ENCODE results near the gene MELTF.
A peak's percentile ranks its signal among the peaks of the same experiment; 100 is the strongest.

The MELTF gene

DNA sequence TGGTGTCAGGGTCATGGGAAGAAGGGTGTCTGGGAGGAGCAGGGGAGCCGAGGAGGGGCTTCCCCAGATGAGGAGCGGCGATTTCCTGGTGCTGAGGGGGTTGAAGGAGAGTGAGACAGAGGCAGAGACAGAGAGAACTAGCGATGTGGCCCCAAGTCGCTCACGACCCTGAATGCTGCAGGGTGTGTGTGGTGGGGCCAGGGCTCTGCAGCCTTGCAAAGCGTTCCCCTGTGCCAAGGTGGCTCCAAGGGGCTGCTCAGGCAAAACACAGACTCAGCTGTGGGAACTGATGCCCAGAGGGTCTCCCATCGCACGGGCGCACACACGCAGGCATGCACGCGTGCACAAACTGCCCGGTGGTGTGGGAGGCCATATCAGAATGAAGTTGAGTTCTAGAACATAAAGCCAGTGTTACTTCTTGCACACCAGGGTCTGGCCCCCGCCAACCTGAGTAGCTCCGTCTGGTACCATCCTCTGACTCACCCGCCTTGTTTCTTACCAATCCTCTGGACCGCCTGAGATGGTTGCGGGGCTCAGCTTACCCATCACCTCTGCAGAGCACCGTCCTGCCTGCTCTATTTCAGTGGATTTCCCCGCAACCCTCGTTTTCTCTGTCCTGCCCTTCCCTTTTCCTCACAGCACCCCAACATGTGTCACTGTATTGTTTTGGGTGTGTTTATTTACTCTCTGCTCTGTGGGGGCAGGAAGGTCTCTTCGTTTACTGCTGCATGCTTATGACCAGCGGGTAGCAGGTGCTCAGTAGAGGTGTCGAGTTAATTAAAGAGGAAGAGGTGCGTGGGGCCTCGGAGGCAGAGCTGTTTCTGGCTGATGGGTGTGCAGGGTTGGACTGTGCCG is 4.5 kb downstream of the MELTF start:
- peak; percentile 12 for DNase-seq (ENCODE audit: low spot score)
- TF ChIP-seq, protein P1, sequence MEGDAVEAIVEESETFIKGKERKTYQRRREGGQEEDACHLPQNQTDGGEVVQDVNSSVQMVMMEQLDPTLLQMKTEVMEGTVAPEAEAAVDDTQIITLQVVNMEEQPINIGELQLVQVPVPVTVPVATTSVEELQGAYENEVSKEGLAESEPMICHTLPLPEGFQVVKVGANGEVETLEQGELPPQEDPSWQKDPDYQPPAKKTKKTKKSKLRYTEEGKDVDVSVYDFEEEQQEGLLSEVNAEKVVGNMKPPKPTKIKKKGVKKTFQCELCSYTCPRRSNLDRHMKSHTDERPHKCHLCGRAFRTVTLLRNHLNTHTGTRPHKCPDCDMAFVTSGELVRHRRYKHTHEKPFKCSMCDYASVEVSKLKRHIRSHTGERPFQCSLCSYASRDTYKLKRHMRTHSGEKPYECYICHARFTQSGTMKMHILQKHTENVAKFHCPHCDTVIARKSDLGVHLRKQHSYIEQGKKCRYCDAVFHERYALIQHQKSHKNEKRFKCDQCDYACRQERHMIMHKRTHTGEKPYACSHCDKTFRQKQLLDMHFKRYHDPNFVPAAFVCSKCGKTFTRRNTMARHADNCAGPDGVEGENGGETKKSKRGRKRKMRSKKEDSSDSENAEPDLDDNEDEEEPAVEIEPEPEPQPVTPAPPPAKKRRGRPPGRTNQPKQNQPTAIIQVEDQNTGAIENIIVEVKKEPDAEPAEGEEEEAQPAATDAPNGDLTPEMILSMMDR (IDR thresholded peaks at IDR 0.05; ENCODE audit: extremely low read depth, missing control alignments): no peak

DNA sequence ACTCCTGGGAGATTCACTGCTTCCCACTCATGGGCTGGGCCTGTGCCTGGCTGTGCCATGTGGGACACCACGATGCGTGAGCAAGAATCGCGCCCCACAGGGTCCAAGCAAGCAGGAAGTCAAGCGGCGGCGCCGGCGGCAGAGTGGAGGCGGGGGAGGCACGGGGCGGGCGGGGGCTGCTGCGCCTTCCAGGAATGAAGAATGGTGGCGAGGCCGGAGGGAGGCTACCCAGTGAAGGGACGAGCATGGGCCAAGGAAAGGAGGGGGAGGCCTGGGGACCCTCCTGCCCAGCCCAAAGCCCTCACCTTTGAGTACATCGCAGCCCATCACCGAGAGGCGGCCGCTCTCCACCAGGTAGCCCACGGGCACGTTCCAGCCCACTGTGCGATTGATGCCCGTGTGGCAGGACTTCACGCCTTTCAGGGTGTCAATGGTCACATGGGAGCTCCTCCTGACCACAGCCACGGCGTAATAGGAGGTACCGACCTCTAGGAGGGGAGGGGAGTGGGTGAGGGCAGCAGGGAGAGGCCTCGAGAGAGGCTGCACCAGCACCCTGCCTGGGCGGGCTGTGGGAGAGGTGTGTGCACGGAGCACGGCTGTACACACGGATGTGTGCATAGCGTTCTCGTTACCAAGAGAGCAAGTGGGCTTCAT is 5.5 kb downstream of the MELTF start:
- peak; percentile 27 for DNase-seq (ENCODE audit: low spot score)

DNA sequence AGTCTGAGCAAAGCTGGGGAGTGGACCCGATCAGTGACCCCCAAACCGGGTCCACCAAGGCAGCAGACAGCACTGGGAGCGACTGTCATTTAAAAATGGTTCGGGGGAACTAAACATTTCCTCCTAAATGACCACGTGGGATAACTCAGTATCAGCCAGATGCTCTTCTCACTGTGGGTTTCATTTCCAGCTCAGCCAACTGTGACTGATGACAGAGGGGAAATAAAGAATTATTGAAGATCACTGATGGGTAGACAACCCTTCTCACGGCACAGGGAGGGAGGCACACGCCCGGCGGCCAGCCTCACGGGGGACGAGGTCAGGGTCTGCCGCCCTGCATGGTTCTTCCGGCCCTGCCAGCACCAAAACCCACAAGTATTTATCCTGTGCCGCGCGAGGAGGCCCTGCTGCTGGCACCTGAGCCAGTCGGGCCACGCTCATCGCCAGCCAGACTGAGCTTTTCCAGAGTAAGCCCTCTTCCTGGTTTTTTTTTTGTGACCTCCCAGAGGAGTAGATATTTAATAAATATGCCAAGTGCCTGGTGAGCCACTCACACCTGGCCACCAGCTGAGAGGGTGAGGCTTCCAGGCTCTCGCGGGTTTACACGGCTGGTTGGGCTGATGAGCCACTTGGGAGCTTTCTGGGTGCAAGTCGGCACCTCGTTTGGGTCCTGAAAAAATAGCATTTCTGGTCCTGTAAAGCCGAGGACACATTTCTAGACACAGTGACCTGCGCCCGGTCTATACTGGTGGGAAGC is 6.2 kb downstream of the MELTF start:
- TF ChIP-seq, protein P1 (IDR thresholded peaks at IDR 0.05; ENCODE audit: extremely low read depth, missing control alignments): no peak
- DNase-seq (ENCODE audit: low spot score): peak; percentile 83

More for the DNA sequence above, 5.5 kb downstream of the MELTF start:
- TF ChIP-seq, protein P1 (IDR thresholded peaks at IDR 0.05; ENCODE audit: extremely low read depth, missing control alignments): no peak

DNA sequence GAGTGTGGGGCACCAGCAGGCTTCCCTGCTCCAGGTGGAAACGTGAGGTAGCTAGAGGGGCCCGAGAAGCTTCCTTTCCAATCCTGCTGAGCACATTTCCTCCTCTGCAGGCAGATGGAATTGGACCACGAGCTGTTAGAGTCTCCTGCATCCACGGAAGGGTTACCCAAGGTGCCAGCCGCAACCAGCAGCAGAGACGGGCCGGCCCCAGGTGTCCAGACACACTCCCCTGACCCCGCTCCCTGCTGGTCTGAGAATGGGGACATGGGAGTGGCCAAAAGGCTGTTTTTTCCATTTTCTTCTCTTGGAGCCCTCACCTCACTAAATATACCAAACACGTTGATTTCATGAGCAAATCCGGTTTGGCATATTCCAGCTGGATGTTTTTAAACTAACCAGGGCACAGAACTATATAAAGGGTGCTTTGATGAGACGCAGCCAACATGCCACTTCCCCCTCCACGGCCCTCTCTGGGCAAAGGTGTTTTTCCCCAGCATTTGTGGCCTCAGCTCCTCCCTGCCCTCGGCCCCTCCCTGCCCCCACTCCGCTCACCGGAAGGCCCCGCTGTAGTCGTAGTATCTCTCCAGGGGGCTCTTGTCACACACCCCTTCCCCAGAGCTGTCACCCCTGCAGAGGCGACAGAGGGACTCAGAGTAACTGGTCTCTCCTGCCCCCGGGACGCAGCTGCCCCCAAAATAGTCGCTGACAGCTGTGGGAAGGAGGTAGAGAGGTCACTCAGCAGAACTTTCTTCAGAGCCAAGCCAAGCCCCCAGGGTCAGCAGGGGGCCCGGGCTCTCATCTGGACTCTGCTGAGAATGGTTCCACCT is 7.0 kb downstream of the MELTF start:
- DNase-seq (ENCODE audit: low spot score): peak; percentile 48
- TF ChIP-seq, protein P1 (IDR thresholded peaks at IDR 0.05; ENCODE audit: extremely low read depth, missing control alignments): no peak

DNA sequence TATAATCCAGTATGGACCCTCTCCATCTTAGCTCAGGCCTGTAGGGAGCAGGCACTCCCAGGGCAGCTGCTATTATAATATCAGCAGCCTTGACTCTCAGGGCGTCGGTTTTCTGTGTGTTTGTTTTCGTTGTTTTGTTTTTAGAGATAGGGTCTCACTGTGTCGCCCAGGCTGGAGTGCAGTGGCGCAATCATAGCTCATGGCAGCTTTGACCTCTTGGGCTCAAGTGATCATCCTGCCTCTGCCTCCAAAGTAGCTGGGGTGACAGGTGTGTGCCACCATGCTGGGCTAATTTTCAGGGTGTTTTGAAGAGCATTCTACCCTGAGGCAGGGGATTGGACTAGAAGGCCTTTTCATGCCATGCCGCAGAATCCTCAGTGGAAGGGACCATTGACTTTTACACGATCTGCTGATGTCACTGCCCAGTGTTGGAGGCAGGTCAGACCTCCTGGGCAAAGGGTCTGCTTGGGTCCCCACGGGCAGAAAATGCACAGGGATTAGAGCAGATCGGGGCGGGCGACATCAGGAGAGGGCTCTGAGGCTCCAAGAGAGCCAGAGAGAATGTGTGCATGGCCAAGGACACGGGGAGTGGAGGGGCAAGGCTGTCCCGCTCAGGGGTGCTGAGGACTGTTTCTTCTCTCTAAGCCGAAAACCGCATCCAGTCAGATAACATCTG is 7.8 kb downstream of the MELTF start:
- no peak for DNase-seq (ENCODE audit: low spot score)

DNA sequence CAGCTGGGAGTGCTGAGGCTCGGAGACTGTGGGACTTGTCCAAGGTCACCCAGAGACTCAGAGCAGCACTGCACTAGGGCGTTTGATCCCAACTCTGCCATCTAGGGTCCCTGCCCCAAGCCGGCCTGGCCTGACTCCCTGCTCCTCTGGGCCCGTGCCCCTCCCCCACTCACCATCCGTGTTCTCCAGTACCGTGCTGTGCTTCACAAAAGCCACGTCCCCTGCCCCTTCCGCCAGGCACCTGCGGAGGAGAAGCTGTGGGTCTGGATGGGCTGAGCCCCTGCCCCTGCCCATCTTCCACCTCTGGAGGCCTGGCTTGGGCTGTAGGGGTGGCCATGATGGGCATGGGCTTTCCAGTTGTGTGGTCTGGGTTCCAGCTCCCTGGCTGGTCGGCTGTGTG is 8.4 kb downstream of the MELTF start:
- peak; percentile 15 for DNase-seq (ENCODE audit: low spot score)
- TF ChIP-seq, protein P1 (IDR thresholded peaks at IDR 0.05; ENCODE audit: extremely low read depth, missing control alignments): no peak

More for the DNA sequence above, 7.8 kb downstream of the MELTF start:
- TF ChIP-seq, protein P1 (IDR thresholded peaks at IDR 0.05; ENCODE audit: extremely low read depth, missing control alignments): no peak

All from GM20000 (cell line).